Ammon's horn (tissue), 1 donor: Measurements from ENCODE around the gene OAS2.

Source experiments
- DNase-seq: peaks from one replicate; pipeline ENCODE4 v3.0.0-alpha.2; 2016; ENCODE audit warnings: low spot score

Gene OAS2

GRCh38 chr12:113059071-113059595 is 80.8 kb downstream of the OAS2 start:
- DNase-seq, result no peak

- no peak for DNase-seq
These were observed 82.1 kb downstream of the OAS2 start for GRCh38 chr12:113060336-113060960.

GRCh38 chr12:113061061-113061694 is 82.9 kb downstream of the OAS2 start:
- no peak for DNase-seq
